Right ventricle myocardium inferior (tissue), 1 donor: Measurements from ENCODE around the gene PARD6B. TPM values are rescaled to one million over a fixed set of nuclear protein-coding genes. Genes with fewer than 3 reads are reported as not detected.
"Not testable (repeated sequence)": the region's sequence is repeated elsewhere in the genome, so short reads cannot be mapped to it uniquely, and the experiment has no call there.

Experiments used
- ATAC-seq: fragments of 200-7000 bp; cut with Tn5 transposase; one replicate; pipeline ENCODE4 v1.9.1; 2020; ENCODE audit warnings: mild to moderate bottlenecking, moderate library complexity
- DNase-seq: peaks from one replicate; pipeline ENCODE4 v3.0.0; 2021; ENCODE audit errors: missing footprints
- intact Hi-C: fragments of 100-400 bp; cut with DNase I; formaldehyde crosslinking; loops from one replicate; pipeline ENCODE4 v1.11.0; 2022
- total RNA-seq: library from RNA; stranded (reverse); fragmentation: NEBNext Ultra II Directional; extraction: Animal tissue kit (Norgen Biotek cat#: 25700); gene quantifications from one replicate; pipeline ENCODE4 v1.2.1, GENCODE V29; 2021
- donor health status: DM: no; HTN: yes; CAD: no; lungs with severe emphysema.

PARD6B gene
- total RNA-seq, 1 donor from 2014 or later, result 5.6 TPM

DNA sequence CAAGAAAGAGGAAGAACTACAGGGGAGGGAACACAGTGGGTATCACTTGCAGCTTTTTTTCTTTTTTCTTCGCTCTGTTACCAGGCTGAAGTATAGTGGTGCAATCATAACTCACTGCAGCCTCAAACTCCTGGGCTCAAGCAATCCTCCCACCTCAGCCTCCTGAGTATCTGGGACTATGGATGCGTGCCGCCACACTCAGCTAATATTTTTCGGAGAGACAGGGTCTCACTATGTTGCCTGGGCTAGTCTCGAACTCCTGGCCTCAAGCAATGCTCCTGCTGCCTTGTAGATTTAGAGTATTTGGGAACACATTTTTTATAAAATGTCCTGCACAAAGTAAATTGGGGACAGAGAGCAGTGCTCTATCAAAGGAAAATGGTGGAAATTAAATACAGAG is 28.3 kb downstream of the PARD6B start:
- intact Hi-C loops, result no loop called here

GRCh38 chr20:50762045-50762422 is 30.7 kb downstream of the PARD6B start:
- ATAC-seq (no peak), DNase-seq (no peak)
- intact Hi-C loops, result no loop called here

More for the DNA sequence above, 28.3 kb downstream of the PARD6B start:
- ATAC-seq (no peak), DNase-seq (no peak)

GRCh38 chr20:50762435-50763220 is 31.2 kb downstream of the PARD6B start:
- DNase-seq (peak; percentile 85), ATAC-seq (peak; percentile 96)
- intact Hi-C loops, result no loop called here

DNA sequence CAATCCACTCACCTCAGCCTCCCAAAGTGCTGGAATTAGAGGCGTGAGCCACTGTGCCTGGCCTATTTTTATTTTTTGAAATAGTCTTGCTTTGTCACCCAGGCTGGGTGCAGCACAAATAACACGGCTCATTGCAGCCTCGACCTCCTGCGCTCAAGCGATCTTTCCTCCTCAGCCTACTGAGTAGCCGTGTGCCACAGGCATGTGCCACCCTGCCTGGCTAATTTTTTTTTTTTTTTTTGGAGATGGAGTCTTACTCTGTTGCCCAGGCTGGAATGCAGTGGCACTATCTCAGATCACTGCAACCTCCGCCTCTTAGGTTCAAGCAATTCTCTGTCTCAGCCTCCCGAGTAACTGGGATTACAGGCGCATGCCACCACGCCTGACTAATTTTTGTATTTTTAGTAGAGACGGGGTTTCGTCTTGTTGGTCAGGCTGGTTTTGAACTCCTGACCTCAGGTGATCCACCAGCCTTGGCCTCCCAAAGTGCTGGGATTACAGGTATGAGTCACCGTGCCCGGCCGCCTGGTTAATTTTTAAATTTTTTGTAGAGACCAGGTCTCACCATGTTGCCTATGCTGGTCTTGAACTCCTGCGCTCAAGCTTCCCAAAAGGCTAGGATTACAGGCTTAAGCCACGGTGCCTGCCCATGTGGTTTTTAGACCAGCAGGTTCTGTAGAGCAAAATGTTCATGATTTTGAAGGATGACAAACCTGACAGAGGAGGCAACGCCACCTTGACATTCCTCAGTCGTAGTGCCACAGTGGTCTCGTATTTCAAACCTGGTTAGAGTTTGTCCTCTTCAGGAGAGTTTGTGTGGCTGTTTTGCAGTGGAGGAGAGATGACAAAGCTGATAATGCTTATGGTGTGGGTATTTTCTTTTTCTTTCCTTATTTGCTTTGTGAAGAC is 32.4 kb downstream of the PARD6B start:
- intact Hi-C loops, DNase-seq, ATAC-seq: not testable (repeated sequence)

DNA sequence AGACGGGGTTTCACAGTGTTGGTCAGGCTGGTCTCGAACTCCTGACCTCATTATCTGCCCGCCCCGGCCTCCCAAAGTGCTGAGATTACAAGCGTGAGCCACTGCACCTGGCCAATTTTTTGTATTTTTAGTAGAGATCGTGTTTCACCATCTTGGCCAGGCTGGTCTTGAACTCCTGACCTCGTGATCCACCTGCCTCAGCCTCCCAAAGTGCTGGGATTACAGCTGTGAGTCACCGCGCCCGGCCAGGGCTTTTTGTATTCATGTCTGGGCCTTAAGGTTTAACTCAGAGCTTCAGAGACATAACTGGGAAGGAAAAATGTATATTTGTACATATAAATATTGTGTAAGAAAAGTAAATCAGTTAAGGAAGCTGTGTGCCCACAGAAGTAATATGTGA is 33.9 kb downstream of the PARD6B start:
- ATAC-seq, intact Hi-C loops, DNase-seq: not testable (repeated sequence)

DNA sequence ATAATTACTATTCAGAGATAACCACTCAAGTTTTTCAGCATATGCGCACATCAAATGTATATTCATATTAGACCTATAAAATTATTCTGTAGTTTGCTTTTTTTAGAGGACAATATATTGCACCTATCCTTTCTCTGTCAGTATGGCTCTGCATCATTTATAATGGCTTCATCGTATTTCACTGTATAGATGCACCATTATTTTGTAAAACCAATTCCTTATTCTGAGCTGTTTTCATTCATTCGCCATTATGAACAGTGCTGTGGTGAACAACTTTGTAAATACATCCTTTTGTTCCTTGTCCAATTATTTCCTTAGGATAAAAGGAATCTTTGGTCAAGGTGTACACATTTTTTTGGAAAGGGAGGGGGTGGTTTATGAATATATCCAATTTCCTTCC is 34.3 kb downstream of the PARD6B start:
- intact Hi-C loops, result no loop called here
- DNase-seq (no peak), ATAC-seq (no peak)

DNA sequence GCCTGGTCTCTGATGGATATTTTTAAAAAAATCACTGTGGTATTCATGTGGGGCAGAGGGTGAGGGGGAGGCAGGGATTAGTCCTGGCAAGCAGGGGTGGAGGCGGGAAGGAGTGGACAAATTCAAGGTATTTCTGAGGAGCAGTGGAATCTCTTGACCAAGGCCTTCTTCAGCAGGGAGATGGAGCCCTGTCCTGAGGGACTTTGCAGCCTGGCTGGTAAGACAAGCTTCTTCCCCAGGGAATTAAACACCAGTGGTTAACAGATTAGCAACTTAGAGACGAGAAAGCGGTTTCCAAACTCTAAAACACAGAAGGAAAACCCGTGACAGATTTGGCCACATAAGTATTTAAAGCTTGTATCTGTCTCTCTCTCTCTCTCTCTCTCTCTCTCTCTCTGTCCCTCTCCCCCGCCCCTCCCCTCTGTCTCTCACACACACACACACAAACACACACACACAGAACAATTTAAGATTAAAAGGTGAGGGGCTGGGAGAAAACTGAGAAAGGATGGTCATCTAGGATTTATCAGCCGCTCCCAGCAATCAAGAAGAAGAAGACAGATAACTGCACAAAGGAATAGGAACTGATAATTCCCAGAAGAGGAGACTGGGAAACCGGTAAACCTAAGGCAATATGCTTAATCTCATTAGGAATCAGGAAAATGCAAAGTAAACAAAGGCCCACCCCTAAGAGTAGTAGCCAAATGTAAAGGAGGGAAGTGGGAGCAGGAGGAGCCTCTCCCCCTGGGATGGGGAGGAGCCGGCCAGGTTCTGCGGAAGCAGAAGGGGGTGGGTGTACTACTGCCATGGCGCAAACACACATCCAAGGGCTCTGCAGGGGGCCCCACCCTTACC is 35.8 kb downstream of the PARD6B start:
- ATAC-seq, DNase-seq, intact Hi-C loops: not testable (repeated sequence)

GRCh38 chr20:50768991-50769390 is 37.6 kb downstream of the PARD6B start:
- ATAC-seq, DNase-seq, intact Hi-C loops: not testable (repeated sequence)

GRCh38 chr20:50769551-50770085 is 38.2 kb downstream of the PARD6B start:
- DNase-seq, intact Hi-C loops: not testable (repeated sequence)
- ATAC-seq, result peak; percentile 33

GRCh38 chr20:50771419-50772080 is 40.2 kb downstream of the PARD6B start:
- intact Hi-C loops, ATAC-seq, DNase-seq: not testable (repeated sequence)

DNA sequence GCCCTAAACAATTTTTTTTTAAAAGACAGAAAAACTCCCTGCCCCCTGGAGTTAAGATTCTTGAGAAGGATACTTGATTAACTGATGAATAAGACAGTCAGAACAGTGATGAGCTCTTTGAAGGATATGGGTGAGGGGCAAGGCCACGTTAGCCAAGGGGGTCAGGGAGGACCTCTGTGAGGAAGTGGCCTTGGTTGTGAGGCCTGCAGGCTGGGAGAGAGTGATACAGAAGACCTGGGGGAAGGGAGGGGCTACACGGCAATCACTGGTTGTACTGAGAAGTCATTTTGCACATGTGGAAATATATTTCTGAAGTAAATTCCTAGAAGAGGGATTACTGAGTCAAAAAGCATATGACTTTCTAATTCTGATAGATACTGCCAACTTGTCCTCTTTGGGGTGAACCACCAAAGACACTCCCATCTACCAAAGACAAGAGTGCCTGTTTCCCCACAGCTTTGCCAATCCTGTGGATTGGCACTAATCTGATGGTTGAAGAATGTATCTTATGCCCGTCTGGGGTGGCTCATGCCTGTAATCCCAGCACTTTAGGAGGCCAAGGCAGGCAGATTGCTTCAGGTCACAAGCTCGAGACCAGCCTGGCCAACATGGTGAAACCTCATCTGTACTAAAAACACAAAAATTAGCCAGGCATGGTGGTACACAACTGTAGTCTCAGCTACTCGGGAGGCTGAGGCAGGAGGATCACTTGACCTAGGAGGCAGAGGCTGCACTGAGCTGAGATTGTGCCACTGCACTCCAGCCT is 41.2 kb downstream of the PARD6B start:
- DNase-seq, result no peak
- intact Hi-C loops, result no loop called here

GRCh38 chr20:50774515-50774914 is 43.1 kb downstream of the PARD6B start:
- DNase-seq (no peak), ATAC-seq (no peak)
- intact Hi-C loops, result no loop called here

More for the DNA sequence above, 41.2 kb downstream of the PARD6B start:
- ATAC-seq, result no peak

- ATAC-seq (no peak), DNase-seq (no peak)
- intact Hi-C loops, result no loop called here
These were observed 44.9 kb downstream of the PARD6B start for GRCh38 chr20:50776122-50776817.

DNA sequence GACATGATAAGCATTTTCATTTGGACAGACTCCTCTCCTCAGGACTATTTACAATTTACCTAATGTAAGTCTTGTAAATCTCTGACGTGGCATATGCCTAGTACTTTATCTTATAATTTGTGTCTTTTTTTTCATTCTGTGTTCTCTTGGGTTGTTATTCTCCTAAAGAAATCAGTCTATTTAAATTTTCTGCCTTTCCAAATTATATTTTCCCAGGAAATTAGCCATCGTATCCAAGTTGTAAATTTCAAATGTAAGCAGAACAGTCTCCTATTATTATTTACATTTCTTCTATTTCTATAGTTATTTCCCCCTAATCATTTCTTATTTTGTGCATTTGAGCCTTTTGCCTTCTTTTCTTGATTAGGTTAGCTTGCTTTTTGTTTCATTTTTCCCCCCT is 46.0 kb downstream of the PARD6B start:
- intact Hi-C loops, result no loop called here
- DNase-seq (no peak), ATAC-seq (no peak)

- intact Hi-C loops, DNase-seq, ATAC-seq: not testable (repeated sequence)
These were observed 47.6 kb downstream of the PARD6B start for GRCh38 chr20:50778994-50779393.

DNA sequence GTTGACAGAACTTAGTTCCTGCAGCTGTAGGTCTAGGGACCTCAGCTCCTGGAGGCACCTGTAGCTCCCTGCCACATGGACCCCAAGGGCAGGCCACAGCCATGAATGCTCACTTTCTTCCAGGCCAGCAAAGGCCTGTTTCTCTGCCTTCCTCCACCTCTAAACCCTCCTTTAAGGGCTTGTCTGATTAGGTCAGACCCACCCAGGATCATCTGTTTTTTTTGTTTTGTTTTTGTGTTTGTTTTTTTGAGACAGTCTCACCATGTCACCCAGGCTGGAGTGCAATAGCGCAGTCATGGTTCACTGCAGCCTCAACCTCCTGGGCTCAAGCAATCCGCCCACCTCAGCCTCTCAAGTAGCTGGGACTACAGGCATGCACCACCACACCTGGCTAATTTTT is 52.0 kb downstream of the PARD6B start:
- ATAC-seq (no peak), DNase-seq (no peak)
- intact Hi-C loops, result no loop called here

GRCh38 chr20:50783903-50784302 is 52.5 kb downstream of the PARD6B start:
- intact Hi-C loops, result no loop called here
- DNase-seq (no peak), ATAC-seq (no peak)
